ENCODE measurements around the gene GRIP1.

DNA sequence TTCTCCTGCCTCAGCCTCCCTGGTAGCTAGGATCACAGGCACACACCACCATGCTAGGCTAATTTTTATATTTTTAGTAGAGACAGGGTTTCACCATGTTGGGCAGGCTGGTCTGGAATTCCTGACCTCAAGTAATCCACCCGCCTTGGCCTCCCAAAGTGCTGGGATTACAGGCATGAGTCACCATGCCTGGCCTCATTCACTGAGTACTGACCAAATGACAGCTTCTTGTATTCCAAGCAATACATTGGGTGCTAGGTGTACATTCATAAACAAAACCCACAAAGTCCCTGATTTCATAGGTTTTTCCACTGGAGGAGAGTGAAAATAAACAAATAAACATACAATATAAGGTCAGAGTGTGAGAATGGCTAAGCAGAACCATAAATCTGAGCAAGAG, 240.3 kb downstream of the GRIP1 start:
- TF ChIP-seq, protein P1, sequence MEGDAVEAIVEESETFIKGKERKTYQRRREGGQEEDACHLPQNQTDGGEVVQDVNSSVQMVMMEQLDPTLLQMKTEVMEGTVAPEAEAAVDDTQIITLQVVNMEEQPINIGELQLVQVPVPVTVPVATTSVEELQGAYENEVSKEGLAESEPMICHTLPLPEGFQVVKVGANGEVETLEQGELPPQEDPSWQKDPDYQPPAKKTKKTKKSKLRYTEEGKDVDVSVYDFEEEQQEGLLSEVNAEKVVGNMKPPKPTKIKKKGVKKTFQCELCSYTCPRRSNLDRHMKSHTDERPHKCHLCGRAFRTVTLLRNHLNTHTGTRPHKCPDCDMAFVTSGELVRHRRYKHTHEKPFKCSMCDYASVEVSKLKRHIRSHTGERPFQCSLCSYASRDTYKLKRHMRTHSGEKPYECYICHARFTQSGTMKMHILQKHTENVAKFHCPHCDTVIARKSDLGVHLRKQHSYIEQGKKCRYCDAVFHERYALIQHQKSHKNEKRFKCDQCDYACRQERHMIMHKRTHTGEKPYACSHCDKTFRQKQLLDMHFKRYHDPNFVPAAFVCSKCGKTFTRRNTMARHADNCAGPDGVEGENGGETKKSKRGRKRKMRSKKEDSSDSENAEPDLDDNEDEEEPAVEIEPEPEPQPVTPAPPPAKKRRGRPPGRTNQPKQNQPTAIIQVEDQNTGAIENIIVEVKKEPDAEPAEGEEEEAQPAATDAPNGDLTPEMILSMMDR (IDR thresholded peaks at IDR 0.05; ENCODE audit: low read depth, low read length), result no peak
- TF ChIP-seq POLR2A (IDR thresholded peaks at IDR 0.05; ENCODE audit: extremely low read depth, insufficient read length) (no peak), MYC (IDR thresholded peaks at IDR 0.05; ENCODE audit: low read depth, low read length) (no peak)
- TF ChIP-seq, protein P2, sequence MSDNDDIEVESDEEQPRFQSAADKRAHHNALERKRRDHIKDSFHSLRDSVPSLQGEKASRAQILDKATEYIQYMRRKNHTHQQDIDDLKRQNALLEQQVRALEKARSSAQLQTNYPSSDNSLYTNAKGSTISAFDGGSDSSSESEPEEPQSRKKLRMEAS (IDR thresholded peaks at IDR 0.05; ENCODE audit: low read depth, low read length), result no peak

All from NB4 (cell line).